Endodermal cell (in vitro differentiated cells): ENCODE data around the gene C20orf96. TPM values are rescaled to one million over a fixed set of nuclear protein-coding genes. Genes with fewer than 3 reads are reported as not detected.

Experiments used
- DNase-seq: peaks from one replicate; pipeline ENCODE4 v3.0.0-alpha.2; 2017
- H3K27ac ChIP-seq: 2 replicates; pipeline ENCODE4 v1.5.1; 2013; ENCODE audit warnings: mild to moderate bottlenecking, low read depth, low read length, moderate library complexity
- H3K27me3 ChIP-seq: 2 replicates; pipeline ENCODE4 v1.6.1; 2013; ENCODE audit warnings: mild to moderate bottlenecking, low read length, moderate library complexity; ENCODE audit not compliant: insufficient read depth, control insufficient read depth, poor library complexity, severe bottlenecking
- H3K36me3 ChIP-seq: 2 replicates; pipeline ENCODE4 v1.7.0; 2013; ENCODE audit warnings: mild to moderate bottlenecking, low read length, moderate library complexity; ENCODE audit not compliant: control insufficient read depth, insufficient read depth
- H3K4me1 ChIP-seq: one replicate; pipeline ENCODE4 v1.7.0; 2013; ENCODE audit warnings: low read length; ENCODE audit not compliant: control insufficient read depth, insufficient read depth
- H3K4me3 ChIP-seq: 2 replicates; pipeline ENCODE4 v1.5.1; 2013; ENCODE audit warnings: mild to moderate bottlenecking, low read length, moderate library complexity
- H3K9ac ChIP-seq: 2 replicates; pipeline ENCODE4 v1.6.1; 2013; ENCODE audit warnings: mild to moderate bottlenecking, low read length, moderate library complexity; ENCODE audit not compliant: poor library complexity, severe bottlenecking; ENCODE audit errors: extremely low read depth
- H3K9me3 ChIP-seq: 2 replicates; pipeline ENCODE4 v1.6.1; 2013; ENCODE audit warnings: mild to moderate bottlenecking, low read length, moderate library complexity; ENCODE audit not compliant: control insufficient read depth
- H3K27ac Mint-ChIP-seq: 2 replicates; pipeline ENCODE4 v1.8.0; 2020; ENCODE audit warnings: mixed read lengths
- H3K27me3 Mint-ChIP-seq: 2 replicates; pipeline ENCODE4 v1.8.0; 2021; ENCODE audit warnings: mild to moderate bottlenecking, mixed read lengths; ENCODE audit not compliant: insufficient read depth
- H3K36me3 Mint-ChIP-seq: 2 replicates; pipeline ENCODE4 v1.8.0; 2020; ENCODE audit warnings: low read depth, mixed read lengths
- H3K4me1 Mint-ChIP-seq: 2 replicates; pipeline ENCODE4 v1.8.0; 2020; ENCODE audit warnings: mixed read lengths
- H3K4me3 Mint-ChIP-seq: 2 replicates; pipeline ENCODE4 v1.8.0; 2020; ENCODE audit warnings: mild to moderate bottlenecking, moderate library complexity, mixed read lengths
- H3K9me3 Mint-ChIP-seq: 2 replicates; pipeline ENCODE4 v1.8.0; 2020; ENCODE audit warnings: mild to moderate bottlenecking, mixed read lengths
- WGBS, 2 experiments: methylation state at CpG; one replicate each; pipeline versions ENCODE4 v1.1.5 to v1.1.7; 2013; ENCODE audit warnings: missing lambda C conversion rate in 2 of 2, mixed read lengths in 1 of 2; ENCODE audit not compliant: insufficient coverage in 1 of 2, insufficient read length in 1 of 2; 5-methylcytosine and 5-hydroxymethylcytosine counted together
- total RNA-seq, 2 donors: library from RNA; stranded (reverse); fragmentation: NEBNext Ultra II Directional in 1 of 2; extraction: Animal tissue kit (Norgen Biotek cat#: 25700) in 1 of 2; gene quantifications; 2 replicates in 1 of 2; 3 replicates in 1 of 2; pipeline ENCODE4 v1.2.1, GENCODE V29; 2021
- TF ChIP-seq, protein P1 (sequence below): fragments of 200-600 bp; sonication (generic); conservative IDR thresholded peaks from 2 replicates; pipeline ENCODE4 v1.5.0; 2021; ENCODE audit warnings: antibody characterized with exemption, mild to moderate bottlenecking

Gene C20orf96
- total RNA-seq, 2 donors from 2014 or later: 21.8 to 29.4 TPM

DNA sequence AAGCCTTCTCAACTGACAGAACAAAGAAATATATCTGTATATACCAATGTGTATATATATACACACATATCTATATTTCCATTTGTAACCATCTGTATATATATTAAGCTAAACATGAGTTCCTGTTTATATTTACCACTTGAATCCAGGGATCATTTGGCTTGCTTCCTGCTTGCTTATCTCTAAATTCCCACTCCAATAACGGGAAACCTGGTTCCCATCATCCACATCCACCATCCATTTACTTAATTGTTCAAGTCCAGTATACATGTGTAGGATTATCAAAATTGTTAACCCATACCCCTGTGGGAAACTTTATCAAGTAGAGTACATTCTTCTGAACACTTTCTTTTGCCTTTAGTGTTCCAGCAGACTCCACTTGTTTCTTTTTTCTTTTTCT lies 22.3 kb upstream of the C20orf96 start:
- H3K4me1 ChIP-seq: no peaks in the 10 kb centered on the region
- peaks cover 4% of the 10 kb centered on the region for H3K36me3 Mint-ChIP-seq
- H3K9ac ChIP-seq: no peak overlapping the region
- H3K27ac Mint-ChIP-seq: no peak overlapping the region
- peaks cover 11% of the 10 kb centered on the region for H3K4me1 Mint-ChIP-seq
- H3K9me3 ChIP-seq: no peaks in the 10 kb centered on the region
- H3K27ac ChIP-seq: no peak overlapping the region
- no peak overlapping the region for H3K4me3 ChIP-seq
- TF ChIP-seq, protein P1, sequence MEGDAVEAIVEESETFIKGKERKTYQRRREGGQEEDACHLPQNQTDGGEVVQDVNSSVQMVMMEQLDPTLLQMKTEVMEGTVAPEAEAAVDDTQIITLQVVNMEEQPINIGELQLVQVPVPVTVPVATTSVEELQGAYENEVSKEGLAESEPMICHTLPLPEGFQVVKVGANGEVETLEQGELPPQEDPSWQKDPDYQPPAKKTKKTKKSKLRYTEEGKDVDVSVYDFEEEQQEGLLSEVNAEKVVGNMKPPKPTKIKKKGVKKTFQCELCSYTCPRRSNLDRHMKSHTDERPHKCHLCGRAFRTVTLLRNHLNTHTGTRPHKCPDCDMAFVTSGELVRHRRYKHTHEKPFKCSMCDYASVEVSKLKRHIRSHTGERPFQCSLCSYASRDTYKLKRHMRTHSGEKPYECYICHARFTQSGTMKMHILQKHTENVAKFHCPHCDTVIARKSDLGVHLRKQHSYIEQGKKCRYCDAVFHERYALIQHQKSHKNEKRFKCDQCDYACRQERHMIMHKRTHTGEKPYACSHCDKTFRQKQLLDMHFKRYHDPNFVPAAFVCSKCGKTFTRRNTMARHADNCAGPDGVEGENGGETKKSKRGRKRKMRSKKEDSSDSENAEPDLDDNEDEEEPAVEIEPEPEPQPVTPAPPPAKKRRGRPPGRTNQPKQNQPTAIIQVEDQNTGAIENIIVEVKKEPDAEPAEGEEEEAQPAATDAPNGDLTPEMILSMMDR: no peak
- H3K9me3 Mint-ChIP-seq: no peaks in the 10 kb centered on the region
- H3K27me3 ChIP-seq: no peaks in the 10 kb centered on the region
- no peak overlapping the region for H3K4me3 Mint-ChIP-seq
- H3K27me3 Mint-ChIP-seq: no peaks in the 10 kb centered on the region
- DNase-seq: no peak
- WGBS, 2 experiments: 63 to 95% methylated on average over 1 of the region's 1 CpG
- H3K36me3 ChIP-seq: no peaks in the 10 kb centered on the region

DNA sequence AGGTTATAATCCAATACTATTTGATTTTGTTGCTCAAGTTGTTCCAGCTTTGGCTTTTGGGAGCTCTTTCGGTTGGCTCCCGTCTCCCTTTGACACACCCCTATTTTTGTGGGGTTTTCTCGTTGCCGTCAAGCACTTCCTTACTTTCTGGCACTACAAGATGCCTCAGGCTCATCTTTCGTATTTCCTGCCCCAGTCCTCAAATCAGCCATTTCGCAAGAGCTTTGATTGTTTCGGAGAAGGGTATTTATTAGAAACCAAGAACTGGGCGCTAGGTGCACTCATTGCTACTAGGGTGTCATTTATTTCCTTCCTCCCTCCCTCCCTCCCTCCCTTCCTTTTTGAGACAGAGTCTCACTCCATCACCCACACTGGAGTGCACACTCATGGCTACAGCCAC lies 21.5 kb upstream of the C20orf96 start:
- WGBS, 2 experiments: 97 to 98% methylated on average over 6 to 8 of the region's 8 CpGs
- no peak overlapping the region for H3K4me3 Mint-ChIP-seq
- TF ChIP-seq, protein P1: no peak

DNA sequence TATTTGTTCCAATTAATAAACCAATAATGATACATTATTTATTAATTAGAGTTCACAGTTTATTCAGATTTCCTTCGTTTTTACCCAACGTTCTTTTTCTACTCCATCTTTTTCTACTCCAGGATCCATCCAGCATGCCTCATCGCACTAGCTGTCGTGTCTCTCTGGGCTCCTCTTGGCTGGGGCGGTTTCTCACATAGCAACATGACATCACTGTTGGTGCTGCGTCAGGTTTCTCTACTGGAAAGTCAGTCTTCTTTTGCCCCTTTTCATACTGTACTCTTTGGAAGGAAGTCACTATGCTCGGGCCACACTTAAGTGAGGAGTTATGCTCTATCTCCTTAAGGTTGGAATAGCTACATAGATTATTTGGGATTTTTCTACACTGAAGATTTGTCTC lies 21.1 kb upstream of the C20orf96 start:
- DNase-seq: no peak
- Histone ChIP-seq H3K36me3 (no peaks in the 10 kb centered on the region), H3K4me1 (no peaks in the 10 kb centered on the region), H3K4me3 (no peak overlapping the region), H3K27ac (no peak overlapping the region), H3K9ac (no peak overlapping the region), H3K27me3 (no peaks in the 10 kb centered on the region), H3K9me3 (no peaks in the 10 kb centered on the region)
- TF ChIP-seq, protein P1: no peak
- Mint-ChIP-seq H3K9me3 (no peaks in the 10 kb centered on the region), H3K27me3 (no peaks in the 10 kb centered on the region), H3K27ac (no peak overlapping the region), H3K36me3 (no peaks in the 10 kb centered on the region), H3K4me3 (no peak overlapping the region), H3K4me1 (peaks cover 11% of the 10 kb centered on the region)
- 92 to 96% methylated on average over 5 to 7 of the region's 7 CpGs for WGBS, 2 experiments

More for the DNA sequence above, 21.5 kb upstream of the C20orf96 start:
- H3K27ac ChIP-seq: no peak overlapping the region
- Mint-ChIP-seq H3K36me3 (peaks cover 2% of the 10 kb centered on the region), H3K27ac (no peak overlapping the region), H3K4me1 (peaks cover 11% of the 10 kb centered on the region), H3K27me3 (no peaks in the 10 kb centered on the region), H3K9me3 (no peaks in the 10 kb centered on the region)
- no peaks in the 10 kb centered on the region for H3K27me3 ChIP-seq
- DNase-seq: no peak
- H3K4me1 ChIP-seq: no peaks in the 10 kb centered on the region
- no peaks in the 10 kb centered on the region for H3K9me3 ChIP-seq
- H3K4me3 ChIP-seq: no peak overlapping the region
- H3K36me3 ChIP-seq: no peaks in the 10 kb centered on the region
- no peak overlapping the region for H3K9ac ChIP-seq
